Measurements from ENCODE around the gene SPARC.

The SPARC gene

DNA sequence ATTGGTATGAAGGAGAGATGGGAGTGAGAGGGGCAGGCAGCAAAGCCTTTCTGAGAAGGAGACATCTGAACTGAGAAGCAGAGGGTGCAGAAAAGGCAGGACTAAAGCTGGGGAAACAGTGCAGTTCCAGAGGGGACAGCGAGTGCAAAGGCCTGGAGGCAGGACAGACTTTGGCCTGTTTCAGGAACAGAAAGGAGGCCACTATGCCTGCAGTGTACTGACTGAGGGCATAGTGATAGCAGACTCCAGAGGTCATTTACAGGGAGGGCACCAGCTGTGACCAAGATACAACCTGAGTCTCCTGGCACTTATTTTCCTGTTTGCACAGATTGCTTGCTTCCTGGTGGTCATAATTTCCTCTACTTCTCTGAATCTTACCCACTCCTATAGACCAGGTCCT is 29.6 kb downstream of the SPARC start:
- no peak for DNase-seq

DNA sequence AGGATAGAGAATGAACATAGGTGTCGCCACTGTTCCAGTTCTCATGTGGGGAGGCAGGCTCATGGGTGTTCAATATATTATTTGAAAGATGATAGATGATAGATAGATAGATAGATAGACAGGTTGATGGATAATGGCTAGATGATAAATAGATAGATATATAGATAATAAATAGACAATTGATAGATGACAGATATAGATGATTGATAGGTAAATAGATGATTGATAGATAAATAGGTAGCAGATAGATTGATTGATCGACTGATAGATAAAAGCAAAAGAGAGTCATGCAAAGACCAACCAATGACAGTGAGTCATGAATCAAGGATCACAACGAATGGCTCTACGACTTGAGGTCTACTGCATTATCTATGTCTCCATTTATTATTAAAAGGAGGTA is 30.4 kb downstream of the SPARC start:
- no peak for DNase-seq

DNA sequence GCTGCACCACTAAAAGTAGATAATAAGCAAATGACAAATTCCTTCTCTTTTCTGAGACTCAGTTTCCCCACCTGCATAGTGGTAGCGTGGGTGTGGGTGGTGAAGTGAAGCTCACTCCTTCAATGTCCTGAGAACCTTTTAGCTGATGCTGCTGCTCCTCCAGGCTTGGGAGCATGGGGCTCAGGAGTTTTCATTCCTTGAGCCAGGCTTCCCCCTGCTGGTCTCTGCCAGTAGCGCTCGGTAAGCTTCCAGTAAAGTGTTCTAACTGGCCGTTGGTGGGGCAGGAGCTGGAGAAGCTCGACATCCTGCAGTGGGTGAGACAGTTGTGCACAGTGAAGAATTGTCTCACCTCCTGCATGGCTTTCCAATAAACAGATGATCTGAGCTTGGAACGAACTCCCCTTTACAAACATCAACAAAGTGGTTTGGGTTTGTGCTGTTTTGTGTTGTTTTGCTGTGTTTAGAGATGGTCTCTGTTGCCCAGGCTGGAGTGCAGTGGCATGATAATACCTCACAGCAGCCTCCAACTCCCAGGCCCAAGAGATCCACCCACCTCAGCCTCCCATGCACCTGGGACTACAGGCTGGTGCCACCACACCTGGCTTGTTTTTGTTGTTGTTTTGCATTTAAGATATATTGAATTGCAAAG is 34.6 kb downstream of the SPARC start:
- DNase-seq = peak; percentile 74

DNA sequence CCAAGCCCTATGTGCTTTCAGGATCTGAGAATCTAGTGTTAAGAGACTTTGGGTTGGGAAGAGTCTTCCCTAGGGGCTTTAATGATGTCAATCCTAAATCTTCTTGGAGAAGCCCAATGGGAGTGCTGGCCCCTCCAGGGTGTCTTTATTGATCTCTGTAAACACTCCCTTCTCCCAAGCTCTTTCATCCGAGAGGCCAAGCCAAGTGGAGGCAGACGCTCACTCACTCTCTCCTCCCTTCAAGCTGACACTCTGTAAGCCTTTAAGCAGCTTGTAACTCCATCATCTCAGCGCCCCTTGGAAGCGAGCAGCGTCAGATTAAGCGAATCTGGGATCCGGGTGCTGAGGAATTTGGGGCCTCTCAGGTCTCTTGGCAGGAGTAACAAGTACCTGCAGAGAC is 37.7 kb downstream of the SPARC start:
- DNase-seq = no peak

DNA sequence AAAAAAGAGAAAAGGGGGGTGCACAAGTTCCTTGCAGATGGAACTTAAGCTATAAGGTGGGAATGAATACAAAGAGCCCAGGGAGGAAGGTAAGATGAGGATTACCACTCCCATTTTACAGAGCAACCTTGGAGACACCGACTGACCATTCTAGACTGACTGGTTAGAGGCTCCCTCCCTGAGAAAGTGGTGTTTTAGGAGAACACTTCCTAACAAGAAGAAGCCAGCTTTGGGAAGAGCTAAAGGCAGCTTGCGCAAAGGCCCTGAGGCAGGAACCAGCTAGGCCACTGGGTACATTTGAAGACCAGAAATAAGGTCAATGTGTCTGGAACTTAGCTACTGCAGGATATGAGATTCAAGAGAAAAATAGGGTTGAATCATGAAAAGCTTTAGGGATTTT is 38.6 kb downstream of the SPARC start:
- DNase-seq = no peak

DNA sequence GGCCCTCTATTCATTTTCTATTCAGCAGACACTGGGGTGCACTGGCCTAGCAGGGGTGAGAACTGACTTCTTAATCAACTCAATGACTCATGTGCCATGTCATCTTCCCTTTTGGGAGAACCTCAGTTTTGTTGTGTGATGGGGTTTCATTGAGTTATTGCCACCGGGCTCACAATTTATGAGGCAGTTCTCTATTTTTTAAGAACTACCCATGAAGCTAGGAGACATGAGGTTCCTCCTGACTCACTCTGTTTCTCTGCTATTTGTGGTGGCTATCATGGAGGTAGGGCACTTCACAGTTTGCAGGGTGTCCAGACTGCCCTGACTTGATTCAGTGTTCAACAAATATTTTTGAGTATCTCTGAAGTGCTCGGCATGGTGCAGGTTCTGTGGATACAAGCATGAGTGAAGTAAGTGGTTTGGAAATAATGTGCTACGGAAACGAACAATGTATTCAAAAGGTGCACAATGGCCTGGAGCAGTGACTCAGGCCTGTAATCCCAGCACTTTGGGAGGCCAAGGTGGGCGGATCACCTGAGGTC is 39.3 kb downstream of the SPARC start:
- DNase-seq = no peak

DNA sequence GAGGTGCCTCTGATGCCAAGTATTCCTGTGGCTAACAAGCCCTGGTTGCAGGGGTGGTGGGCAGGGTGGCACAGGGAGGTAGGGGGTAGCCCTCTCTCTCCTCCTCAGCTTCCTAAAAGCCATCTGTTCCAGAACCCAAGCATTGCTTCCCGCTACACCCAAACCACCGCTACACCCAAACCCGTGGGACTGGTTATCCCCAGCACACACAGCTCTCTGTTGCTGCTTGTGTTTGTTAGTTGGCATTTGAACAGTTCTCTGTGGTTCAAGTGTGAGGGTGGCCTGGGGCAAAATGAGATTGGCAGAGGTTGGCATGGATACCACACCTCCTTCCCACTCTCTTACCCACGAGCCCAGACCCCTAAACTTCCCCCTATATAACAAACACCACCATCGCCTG is 40.4 kb downstream of the SPARC start:
- DNase-seq = no peak

DNA sequence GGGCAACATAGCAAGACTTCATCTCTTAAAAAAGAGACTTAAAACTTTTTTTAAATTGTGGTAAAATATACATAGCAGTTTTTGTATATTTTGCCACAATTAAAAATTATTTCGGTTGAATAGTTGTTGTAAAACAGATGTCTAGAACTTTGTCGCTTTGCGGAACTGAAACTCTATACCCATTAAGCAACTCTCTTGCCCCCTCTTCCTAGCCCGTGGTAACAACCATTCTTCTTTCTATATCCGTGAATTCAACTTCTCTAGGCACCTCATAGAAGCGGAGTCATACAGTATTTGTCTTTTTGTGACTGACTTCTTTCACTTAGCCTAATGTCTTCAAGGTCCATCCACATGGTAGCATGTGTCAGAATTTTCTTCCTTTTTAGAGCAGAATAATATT is 43.3 kb downstream of the SPARC start:
- no peak for DNase-seq

DNA sequence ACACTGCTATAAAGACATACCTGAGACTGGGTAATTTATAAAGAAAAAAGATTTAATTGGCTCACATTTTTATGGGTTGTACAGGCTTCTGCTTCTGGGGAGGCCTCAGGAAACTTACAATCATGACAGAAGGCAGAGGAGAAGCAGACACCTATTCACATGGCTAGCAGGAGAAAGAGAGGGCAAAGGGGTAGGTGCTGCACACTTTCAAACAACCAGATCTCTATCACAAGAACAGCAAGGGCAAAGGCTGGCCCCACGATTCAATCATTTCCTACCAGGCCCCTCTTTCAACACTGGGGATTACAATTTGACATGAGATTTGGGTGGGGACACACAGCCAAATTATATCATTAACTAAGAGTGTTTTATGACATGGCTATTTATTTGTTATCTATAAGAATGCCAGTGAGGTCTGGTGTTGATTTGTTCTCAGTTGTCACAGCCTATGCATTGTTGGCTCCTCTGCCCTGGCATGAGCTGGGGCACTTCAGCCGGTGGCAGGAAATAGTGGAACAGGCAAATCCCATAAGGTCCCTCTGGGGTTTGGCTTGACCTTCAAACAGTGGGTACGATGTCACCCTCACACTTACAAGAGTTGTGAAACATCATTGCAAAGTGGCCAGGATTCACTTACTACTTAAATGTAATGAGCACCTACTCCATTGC is 44.1 kb downstream of the SPARC start:
- DNase-seq = no peak

DNA sequence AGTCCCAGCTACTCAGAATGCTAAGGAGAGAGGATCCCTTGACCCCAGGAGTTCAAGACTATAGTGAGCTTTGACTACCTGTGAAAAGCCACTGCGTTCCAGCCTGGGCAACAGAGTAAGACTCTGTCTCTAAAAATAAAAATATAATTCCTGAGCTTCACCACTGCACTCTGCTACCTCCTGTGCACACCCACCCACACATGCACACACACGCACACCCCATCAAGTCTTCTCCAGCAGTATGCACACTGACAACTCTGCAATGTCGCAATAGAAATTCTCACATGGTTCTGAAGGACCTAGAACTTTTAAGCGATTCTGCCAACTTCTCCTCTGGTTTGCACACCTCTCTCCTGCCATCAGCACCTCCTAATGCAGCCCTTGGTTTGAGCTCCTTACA is 48.1 kb downstream of the SPARC start:
- no peak for DNase-seq

DNA sequence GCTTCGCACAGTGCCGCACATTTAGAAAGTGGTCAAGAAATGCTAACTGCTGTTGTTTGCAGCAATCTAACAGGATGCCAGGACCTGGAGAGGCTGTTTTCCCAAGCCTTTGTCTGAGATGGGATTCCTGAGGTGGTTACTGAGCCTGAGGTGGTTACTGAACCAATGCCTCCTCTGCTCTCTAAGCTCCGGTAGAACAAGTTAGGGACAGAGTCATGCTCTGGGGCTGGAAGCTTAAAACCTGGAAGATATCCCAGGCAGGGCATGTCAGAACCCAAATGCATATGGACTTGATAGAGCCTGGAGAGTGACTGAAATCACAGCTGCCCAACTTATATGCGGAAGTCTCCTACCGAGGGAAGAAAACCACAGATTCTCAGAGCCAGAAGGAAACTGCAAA is 49.0 kb downstream of the SPARC start:
- no peak for DNase-seq

DNA sequence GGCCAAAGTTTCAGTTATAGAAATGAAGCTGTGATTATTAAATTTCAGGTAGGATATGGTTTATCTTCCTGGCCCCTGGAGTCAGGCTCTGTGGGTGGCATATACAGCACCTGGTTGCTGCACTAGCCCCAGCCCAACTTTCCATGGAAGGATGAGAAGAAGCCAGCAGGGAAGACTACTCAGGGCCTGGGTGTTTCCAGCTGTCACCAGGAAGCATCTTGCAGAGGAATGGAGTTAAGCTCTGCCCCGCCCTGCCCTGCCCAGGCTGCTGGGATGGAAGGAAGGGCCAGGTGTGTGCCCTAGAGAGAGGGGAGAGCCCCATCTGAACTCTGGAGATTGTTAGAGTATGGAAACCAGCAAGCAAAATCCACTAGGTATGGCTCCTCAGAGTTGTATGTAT is 52.8 kb downstream of the SPARC start:
- DNase-seq = no peak

DNA sequence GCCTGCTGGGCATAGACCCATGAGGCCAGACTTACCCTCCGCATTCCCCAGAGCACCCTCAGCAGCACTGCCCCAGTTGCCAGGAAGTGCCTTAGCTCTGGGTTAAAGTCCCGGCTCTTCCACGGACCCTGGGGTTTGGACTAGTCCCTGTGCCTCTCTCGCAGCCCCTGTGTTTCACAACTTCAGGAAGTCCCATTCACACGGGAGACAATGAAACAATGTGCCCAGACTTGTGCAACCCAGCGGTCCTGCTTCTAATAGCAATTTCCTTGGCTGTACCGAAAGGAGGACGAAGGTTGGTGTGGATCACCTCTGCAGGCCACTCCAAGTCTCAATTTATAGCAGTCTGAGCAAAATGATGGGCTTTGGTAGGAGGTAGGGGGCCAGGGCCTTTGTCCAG is 53.8 kb downstream of the SPARC start:
- DNase-seq = no peak

DNA sequence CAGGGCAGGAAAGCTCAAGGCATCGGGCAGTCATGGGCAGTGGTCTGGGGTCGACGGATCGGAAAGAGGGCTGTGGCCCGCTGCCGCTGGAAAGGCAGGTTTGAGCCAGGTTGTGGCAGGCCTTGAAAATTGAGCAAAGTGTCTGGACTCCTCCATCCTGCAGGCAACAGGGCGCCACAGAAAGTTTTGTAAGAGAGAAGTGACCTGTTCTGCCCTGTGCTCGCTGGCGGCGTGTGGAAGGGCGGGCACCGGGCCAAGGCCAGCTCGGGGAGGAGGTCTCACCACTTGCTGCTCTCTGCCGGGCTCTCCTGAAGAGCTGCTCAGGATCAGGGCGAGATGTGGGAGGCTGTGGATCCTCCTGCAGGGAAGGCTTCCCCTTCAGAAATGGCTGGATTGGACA is 54.2 kb downstream of the SPARC start:
- DNase-seq = no peak

DNA sequence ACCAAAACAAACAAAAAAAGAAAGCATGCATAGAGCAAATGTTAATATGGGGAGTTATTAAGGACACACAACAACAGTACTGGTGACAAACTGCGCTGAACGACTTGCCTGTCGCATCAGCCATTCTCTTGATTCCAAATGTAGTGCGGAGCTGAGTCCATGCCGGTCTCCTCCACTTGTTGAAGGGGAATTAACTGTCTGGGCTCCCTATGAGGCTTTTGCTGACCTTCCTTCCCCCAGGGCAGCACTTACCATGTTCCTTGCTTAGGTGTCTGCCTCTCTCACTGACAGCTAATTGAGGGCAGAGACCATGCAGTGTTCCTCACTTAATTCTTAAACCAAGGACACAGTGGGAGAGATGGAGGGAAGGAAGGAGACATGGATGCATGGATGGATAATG is 54.8 kb downstream of the SPARC start:
- DNase-seq = no peak

DNA sequence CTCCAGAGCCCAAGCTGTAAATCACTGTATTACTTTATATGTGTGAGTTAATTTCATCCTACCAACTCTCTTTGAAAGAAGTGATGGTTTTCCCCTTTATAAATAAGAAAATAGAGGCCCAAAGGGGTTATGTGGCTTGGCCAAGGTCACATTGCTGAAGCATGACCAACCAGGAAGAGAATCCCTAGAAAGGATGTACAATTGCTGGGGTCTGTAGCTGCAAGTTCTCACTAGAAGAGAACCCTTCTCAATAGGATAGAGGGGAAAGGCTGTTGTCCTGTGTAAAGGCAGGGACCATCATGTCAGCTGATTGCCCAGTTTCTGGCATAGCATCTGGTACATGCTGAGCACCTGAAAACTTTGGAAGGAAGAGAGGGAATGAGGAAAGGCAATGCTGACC is 56.6 kb downstream of the SPARC start:
- DNase-seq = no peak

DNA sequence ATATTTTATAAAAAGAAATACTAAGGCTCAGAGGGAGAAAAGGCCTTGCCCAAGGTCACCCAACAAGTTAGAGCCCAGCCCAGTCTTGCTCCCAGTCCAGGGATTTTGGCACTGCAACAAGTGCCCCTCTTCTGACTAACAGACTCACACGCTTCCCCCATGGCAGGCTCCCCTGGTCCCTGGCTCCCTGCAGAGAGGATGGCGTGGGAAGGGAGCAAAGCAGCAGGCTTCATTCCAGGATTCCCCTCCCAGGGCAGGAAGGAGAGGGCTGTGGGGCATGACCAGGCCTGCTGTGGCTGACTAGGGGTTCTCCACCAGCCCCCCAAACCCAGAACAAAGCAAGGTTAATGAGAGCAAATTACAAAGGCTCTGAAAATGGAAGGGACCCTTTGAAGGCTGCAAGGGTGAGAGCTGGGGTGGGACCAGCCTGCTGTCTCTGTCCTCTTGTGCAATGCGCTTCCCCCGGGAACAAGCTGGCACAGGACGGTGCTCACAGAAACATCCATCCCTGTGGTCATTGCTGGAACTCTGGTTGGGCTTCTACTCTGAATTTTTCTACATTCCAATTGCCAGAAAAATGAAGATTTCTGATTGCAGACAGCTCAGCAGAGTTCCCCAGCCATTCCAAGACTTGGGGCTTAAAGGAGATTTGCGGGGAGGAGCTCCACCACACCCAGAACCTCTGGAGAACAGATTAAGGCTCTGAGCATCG is 58.4 kb downstream of the SPARC start:
- no peak for DNase-seq

DNA sequence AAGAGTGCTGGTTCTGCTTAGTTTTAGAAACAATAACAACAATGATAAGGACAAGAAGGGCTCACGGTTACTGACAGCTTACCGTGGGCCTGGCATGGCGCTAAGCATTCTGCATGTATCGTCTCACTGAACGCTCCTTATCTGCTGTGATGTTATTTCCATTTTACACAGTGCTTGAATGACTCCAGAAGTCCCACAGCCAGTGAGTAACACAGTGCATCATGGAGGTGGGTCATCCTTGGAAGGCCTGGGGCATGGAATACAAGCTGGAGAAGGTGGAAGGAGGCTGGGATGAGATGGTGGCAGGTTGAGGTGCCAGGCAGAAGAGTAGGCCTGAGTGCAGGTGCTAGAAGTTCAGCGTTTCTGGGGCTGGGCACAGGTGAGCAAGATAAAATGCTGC is 59.1 kb downstream of the SPARC start:
- DNase-seq = no peak

DNA sequence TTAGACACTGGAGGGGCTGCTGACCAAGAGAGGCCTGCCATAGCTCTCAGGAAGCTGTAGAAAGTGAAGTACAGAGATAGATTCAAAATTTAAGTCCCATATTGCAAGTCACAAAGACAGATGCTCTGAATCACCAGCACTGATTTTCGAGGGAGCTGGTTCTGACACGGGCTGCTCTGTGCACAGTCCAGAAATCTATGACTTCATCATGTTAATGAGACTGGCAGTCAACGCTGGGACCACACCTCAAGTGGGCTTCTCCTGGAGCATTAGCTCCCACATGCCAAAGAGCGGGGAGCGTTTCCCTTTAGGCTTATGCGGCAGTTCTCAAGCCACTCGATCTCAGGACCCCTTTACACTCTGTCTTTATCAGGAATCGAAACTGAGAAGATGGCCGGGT is 61.4 kb downstream of the SPARC start:
- no peak for DNase-seq

DNA sequence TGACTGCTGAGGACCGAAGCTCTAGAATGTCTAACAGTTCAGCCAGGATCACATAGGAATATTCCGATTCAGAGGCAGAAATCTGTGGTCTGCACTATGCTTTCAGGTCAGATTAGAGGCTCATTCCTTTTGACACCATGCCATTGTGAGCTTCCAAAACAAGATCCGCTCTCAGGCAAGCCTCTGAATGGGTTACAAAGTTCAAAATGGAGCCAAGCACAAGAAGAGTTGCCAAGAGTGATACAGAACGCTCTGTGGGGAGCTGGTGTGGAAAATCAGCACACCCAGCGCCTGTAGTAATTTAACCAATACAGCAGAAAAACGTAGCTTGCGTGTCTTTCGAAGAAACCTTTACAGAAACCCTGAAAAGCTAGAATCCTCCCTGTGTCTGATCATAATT is 62.2 kb downstream of the SPARC start:
- DNase-seq = no peak

DNA sequence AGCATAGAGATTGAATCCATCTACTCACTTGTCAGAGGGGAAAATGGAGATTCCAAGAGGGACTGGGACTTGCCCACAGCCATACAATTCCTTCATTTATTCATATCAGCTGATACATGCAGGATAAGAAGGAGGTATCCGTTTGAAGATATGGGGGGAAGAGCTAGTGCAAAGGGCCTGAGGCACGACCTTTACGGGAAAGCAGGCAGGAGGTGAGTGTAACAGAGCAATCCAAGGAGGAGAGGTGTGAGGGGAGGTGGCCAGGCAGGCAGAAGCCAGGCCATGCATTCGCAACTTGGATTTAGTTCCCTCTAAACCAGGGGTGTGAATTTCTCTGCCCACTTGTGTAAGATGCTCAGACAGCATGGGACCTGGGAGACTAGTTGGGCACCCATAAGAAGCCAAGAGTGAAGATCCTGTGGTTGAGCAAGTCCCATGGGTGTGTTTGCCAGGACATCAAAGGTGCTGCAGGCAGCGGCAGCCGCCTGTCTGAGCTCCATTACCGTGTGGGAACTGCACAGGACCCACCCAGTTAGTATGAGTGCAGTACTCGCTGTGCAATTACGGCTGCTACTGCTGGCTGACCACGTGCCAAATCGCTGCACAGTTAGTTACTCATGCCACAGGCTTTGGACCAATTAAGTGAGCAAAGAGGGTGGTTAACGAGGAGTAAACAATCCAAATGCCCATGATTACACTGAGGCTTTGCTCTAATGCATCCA is 64.2 kb downstream of the SPARC start:
- no peak for DNase-seq

DNA sequence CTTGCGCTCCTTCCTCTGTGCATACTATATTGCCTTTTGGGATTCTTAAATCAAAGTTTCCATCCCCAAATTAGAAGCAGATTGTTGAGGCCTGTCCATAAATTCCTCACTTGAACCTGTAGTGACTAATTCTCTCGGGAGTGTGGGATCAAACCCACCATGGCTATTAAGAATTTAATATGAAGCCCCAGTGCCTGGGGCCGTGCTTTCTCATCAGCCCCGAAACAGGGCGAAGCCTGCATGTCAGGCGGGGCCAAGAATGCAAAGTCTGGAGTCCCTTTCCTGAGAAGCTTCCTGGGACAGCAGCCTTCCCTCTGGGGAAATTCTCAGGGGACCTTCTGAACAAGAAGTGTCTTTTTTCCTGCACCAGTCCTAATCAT is 66.3 kb downstream of the SPARC start:
- no peak for DNase-seq

DNA sequence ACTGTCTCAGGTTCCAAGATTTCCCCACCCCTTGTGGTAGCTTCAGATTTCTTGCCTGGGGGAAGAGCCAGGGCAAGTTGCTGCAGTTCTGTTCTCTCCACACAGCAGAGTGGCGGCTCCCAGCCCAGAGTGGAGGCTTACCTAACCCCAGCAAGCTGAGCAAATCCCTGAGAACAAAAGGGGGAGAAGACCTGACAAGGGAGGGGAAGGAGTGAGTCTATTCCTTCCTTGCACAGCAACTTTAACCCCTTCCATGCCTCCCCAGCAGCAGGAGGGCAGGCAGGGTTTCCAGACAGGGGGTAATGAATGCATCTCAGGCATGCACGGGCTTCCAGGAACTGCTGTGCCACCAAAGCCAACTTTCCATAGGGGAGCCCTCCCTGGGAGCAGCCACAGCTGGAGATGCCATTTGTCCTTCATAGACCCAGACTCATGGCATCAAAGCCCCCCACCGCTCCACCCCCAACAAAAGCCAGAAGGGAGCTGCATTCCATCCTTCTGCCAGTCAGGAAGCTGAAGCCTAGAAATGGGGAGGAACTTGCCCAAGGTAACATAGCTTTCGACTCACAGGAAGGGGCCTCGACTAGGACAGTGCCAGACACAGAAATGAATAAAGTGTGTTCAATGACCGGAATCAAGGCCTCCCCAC is 66.8 kb downstream of the SPARC start:
- DNase-seq = no peak

All from activated naive CD4-positive, alpha-beta T cell treated with Interleukin-2 at 50 U/mL for 16 hours (primary cell).